GM19455 (cell line): Measurements from ENCODE around the gene RGS12.
"Not testable (repeated sequence)": the region's sequence is repeated elsewhere in the genome, so short reads cannot be mapped to it uniquely, and the experiment has no call there.

Source experiments
- ATAC-seq: cut with Tn5 transposase; IDR thresholded peaks from one replicate; pipeline ENCODE4 v1.9.1; 2021; ENCODE audit not compliant: unreplicated experiment

Gene RGS12

GRCh38 chr4:3296651-3297050 is 3.8 kb downstream of the RGS12 start:
- no peak for ATAC-seq

- ATAC-seq: no peak
These were observed 4.4 kb downstream of the RGS12 start for GRCh38 chr4:3297066-3297859.

GRCh38 chr4:3299122-3299975 is 6.5 kb downstream of the RGS12 start:
- no peak for ATAC-seq

GRCh38 chr4:3299976-3300671 is 7.3 kb downstream of the RGS12 start:
- ATAC-seq: no peak

GRCh38 chr4:3300882-3301281 is 8.1 kb downstream of the RGS12 start:
- not testable (repeated sequence) for ATAC-seq

GRCh38 chr4:3301450-3302172 is 8.8 kb downstream of the RGS12 start:
- no peak for ATAC-seq

- no peak for ATAC-seq
These were observed 9.5 kb downstream of the RGS12 start for GRCh38 chr4:3302173-3302785.

- no peak for ATAC-seq
These were observed 10.2 kb downstream of the RGS12 start for GRCh38 chr4:3302786-3303564.

- ATAC-seq: no peak
These were observed 10.7 kb downstream of the RGS12 start for GRCh38 chr4:3303565-3303824.

- ATAC-seq: no peak
These were observed 11.3 kb downstream of the RGS12 start for GRCh38 chr4:3303923-3304710.

GRCh38 chr4:3304831-3305609 is 12.2 kb downstream of the RGS12 start:
- no peak for ATAC-seq

GRCh38 chr4:3305610-3306371 is 13.0 kb downstream of the RGS12 start:
- no peak for ATAC-seq

- no peak for ATAC-seq
These were observed 13.6 kb downstream of the RGS12 start for GRCh38 chr4:3306450-3306849.

- ATAC-seq: no peak
These were observed 14.2 kb downstream of the RGS12 start for GRCh38 chr4:3307060-3307459.

- ATAC-seq: no peak
These were observed 14.7 kb downstream of the RGS12 start for GRCh38 chr4:3307486-3307885.

GRCh38 chr4:3307891-3308575 is 15.2 kb downstream of the RGS12 start:
- ATAC-seq: no peak

GRCh38 chr4:3308691-3309090 is 15.9 kb downstream of the RGS12 start:
- ATAC-seq: no peak
